Upper lobe of right lung (tissue), 1 donor: Measurements from ENCODE around the gene DTNB. TPM values are rescaled to one million over a fixed set of nuclear protein-coding genes. Genes with fewer than 3 reads are reported as not detected.

ENCODE experiments used
- ATAC-seq: fragments of 200-7000 bp; cut with Tn5 transposase; one replicate; pipeline ENCODE4 v1.9.1; 2020; ENCODE audit warnings: mild to moderate bottlenecking, moderate library complexity
- DNase-seq: peaks from one replicate; pipeline ENCODE4 v3.0.0-alpha.2; 2020
- H3K27ac ChIP-seq: fragments of 200-600 bp; one replicate; pipeline ENCODE4 v1.8.0; 2022
- H3K27me3 ChIP-seq: fragments of 200-600 bp; one replicate; pipeline ENCODE4 v1.8.0; 2022; ENCODE audit warnings: mild to moderate bottlenecking
- H3K36me3 ChIP-seq: fragments of 200-600 bp; one replicate; pipeline ENCODE4 v1.8.0; 2022
- H3K4me1 ChIP-seq: fragments of 200-600 bp; one replicate; pipeline ENCODE4 v1.8.0; 2022
- H3K4me3 ChIP-seq: fragments of 200-600 bp; one replicate; pipeline ENCODE4 v1.8.0; 2022; ENCODE audit warnings: mild to moderate bottlenecking
- H3K9me3 ChIP-seq: fragments of 200-600 bp; one replicate; pipeline ENCODE4 v1.8.0; 2022
- intact Hi-C: fragments of 100-400 bp; cut with DNase I; formaldehyde crosslinking; loops from one replicate; pipeline ENCODE4 v1.11.0; 2022
- total RNA-seq: library from RNA; stranded (reverse); fragmentation: NEBNext Ultra II Directional; extraction: Animal tissue kit (Norgen Biotek cat#: 25700); gene quantifications from one replicate; pipeline ENCODE4 v1.2.1, GENCODE V29; 2021
- TF ChIP-seq, protein P1 (sequence below): fragments of 200-600 bp; IDR thresholded peaks from one replicate; pipeline ENCODE4 v1.8.0; 2022; ENCODE audit warnings: antibody characterized with exemption
- donor health status: DM: no; HTN: yes; CAD: no; lungs with severe emphysema.

DTNB gene
- total RNA-seq, 1 donor from 2014 or later = 18.1 TPM

DNA sequence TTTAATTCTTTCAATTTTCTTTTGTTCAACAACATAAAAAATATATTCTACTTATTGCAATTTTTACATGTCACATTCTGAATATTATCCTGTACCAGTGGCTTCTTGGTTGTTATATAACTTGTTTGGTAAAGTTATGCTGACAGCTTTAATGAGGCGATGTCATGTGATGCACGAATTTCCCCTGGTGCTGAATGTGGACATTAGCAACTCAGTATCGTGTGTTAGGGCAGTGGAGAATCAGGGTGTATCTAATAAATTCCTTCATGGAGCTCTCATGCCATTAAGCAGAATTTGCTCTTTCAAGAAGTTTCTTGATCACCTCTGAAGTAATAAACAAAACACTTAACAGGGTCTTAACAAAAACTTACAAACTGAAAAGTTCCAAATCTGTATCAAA is 232.0 kb downstream of the DTNB start:
- no peaks in the 10 kb centered on the region for H3K4me1 ChIP-seq
- TF ChIP-seq, protein P1, sequence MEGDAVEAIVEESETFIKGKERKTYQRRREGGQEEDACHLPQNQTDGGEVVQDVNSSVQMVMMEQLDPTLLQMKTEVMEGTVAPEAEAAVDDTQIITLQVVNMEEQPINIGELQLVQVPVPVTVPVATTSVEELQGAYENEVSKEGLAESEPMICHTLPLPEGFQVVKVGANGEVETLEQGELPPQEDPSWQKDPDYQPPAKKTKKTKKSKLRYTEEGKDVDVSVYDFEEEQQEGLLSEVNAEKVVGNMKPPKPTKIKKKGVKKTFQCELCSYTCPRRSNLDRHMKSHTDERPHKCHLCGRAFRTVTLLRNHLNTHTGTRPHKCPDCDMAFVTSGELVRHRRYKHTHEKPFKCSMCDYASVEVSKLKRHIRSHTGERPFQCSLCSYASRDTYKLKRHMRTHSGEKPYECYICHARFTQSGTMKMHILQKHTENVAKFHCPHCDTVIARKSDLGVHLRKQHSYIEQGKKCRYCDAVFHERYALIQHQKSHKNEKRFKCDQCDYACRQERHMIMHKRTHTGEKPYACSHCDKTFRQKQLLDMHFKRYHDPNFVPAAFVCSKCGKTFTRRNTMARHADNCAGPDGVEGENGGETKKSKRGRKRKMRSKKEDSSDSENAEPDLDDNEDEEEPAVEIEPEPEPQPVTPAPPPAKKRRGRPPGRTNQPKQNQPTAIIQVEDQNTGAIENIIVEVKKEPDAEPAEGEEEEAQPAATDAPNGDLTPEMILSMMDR = no peak
- H3K9me3 ChIP-seq = no peaks in the 10 kb centered on the region
- ATAC-seq (no peak), DNase-seq (no peak)
- H3K27ac ChIP-seq = no peak overlapping the region
- intact Hi-C loops = no loop called here
- H3K36me3 ChIP-seq = no peaks in the 10 kb centered on the region
- H3K27me3 ChIP-seq = no peaks in the 10 kb centered on the region
- no peak overlapping the region for H3K4me3 ChIP-seq

DNA sequence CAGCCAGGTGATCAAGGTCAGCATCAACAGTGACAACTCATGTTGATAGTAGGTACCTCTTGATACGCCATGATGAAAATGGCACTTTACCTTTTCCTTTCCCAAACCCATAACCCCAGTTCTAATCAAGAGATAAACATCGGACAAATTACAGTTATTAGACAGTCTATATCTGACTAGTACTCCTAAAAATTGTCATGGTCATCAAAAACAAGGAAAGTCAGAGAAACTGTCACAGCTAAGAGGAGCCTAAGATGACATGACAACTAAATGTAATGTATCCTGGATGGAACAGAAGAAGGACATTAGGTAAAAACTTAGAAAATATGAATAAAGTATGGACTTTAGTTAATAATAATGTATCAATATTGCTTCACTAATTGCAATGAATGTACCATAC is 234.6 kb downstream of the DTNB start:
- intact Hi-C loops = no loop called here
- H3K9me3 ChIP-seq = no peaks in the 10 kb centered on the region
- DNase-seq (no peak), ATAC-seq (no peak)
- no peak overlapping the region for H3K4me3 ChIP-seq
- H3K36me3 ChIP-seq = no peaks in the 10 kb centered on the region
- no peaks in the 10 kb centered on the region for H3K4me1 ChIP-seq
- H3K27me3 ChIP-seq = no peaks in the 10 kb centered on the region
- no peak overlapping the region for H3K27ac ChIP-seq
- TF ChIP-seq, protein P1 = no peak

DNA sequence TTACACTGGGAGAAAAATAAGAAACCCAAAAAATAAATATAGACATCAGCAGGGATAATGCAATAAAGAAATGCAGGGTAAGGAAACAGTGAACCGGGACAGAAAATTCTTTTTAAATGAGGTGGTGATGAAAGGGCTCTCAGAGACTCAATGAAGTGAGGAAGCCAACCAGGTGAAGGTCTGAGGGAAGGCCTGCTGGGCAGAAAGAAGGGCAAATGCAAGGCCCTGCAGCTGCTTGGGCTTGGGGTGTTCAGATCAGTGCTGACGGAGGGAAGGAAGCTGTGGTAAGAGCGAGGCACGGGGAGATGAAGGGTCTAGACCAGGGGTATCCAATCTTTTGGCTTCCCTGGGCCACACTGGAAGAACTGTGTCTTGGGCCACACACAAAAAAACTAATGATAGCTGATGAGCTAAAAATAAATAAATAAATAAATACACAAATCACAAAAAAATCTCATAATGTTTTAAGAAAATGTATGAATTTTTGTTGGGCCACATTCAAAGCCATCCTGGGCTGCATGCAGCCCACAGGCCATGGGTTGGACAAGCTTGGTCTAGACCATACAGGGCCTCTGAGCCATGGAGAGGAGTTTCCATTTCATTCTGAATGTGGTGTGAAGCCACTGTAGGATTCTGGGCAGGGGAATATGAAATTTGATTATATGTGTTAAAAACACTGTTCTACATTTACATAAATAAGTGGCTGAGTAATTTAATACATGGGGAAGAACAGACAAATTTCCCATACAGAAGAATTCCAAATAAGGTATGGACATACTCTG is 235.3 kb downstream of the DTNB start:
- no peak overlapping the region for H3K4me3 ChIP-seq
- no peaks in the 10 kb centered on the region for H3K27me3 ChIP-seq
- TF ChIP-seq, protein P1 = no peak
- no peaks in the 10 kb centered on the region for H3K4me1 ChIP-seq
- ATAC-seq = no peak
- intact Hi-C loops = no loop called here
- H3K27ac ChIP-seq = no peak overlapping the region
- no peaks in the 10 kb centered on the region for H3K36me3 ChIP-seq
- DNase-seq = no peak
- no peaks in the 10 kb centered on the region for H3K9me3 ChIP-seq

DNA sequence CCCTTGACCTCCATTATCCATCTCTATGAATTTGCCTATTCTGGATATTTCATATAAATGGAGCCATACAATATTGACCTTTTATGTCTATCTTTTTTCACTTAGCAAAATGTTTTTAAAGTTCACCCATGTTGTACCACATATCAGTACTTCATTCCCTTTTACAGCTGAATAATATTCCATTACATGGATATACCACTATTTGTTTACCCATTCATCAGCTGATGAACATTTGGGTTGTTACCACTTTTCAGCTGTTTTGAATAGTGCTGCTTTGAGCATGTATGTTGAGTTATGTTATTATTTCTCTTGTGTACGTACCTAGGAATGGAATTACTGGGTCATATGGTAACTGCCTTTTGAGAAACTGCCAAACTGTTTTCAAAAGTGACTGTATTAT is 238.0 kb downstream of the DTNB start:
- Histone ChIP-seq H3K4me3 (no peak overlapping the region), H3K4me1 (no peaks in the 10 kb centered on the region), H3K9me3 (no peaks in the 10 kb centered on the region), H3K27ac (no peak overlapping the region), H3K27me3 (no peaks in the 10 kb centered on the region), H3K36me3 (no peaks in the 10 kb centered on the region)
- no peak for DNase-seq
- no peak for ATAC-seq
- TF ChIP-seq, protein P1 = no peak
- intact Hi-C loops = no loop called here

DNA sequence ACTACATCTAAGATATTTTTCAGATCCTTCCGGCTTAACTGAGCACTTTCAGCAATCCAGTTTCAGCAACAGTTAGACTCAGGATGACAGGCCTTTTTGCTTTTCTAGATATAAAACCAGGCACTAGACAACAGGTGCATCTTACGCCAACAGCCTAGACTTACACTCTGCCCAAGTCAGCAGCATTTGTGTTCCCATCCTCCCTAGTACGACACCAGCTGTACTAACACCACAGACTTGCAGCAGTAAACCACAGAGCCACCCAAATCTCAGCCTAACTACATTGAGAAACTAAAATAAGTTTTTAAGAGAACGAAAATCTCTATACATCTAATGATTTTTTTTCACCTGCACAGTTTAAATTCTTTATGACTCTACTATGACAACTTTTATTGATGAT is 241.8 kb downstream of the DTNB start:
- Histone ChIP-seq H3K27me3 (no peaks in the 10 kb centered on the region), H3K36me3 (no peaks in the 10 kb centered on the region), H3K4me1 (no peaks in the 10 kb centered on the region), H3K9me3 (no peaks in the 10 kb centered on the region), H3K4me3 (no peak overlapping the region), H3K27ac (no peak overlapping the region)
- TF ChIP-seq, protein P1 = no peak
- intact Hi-C loops = no loop called here
- DNase-seq = no peak
- no peak for ATAC-seq
